Hypothalamus (tissue), 51 donors: Measurements from ENCODE around the gene TMEM131L.
A peak's percentile ranks its signal among the peaks of the same experiment; 100 is the strongest.

Experiments used
- DNase-seq, 51 donors: peaks; one replicate each; lab custom pipeline; 2025; lab: John Stamatoyannopoulos, UW

Gene TMEM131L

GRCh38 chr4:153518637-153519389, 52.7 kb downstream of the TMEM131L start:
- no peak for DNase-seq

GRCh38 chr4:153519687-153520086, 53.5 kb downstream of the TMEM131L start:
- no peak for DNase-seq

- DNase-seq = no peak
Observed at GRCh38 chr4:153520227-153520626, 54.1 kb downstream of the TMEM131L start.

- no peak for DNase-seq
Observed at GRCh38 chr4:153520801-153521329, 54.7 kb downstream of the TMEM131L start.

- no peak for DNase-seq
Observed at GRCh38 chr4:153521478-153521877, 55.3 kb downstream of the TMEM131L start.

GRCh38 chr4:153521999-153522801, 56.0 kb downstream of the TMEM131L start:
- no peak for DNase-seq

- no peak for DNase-seq
Observed at GRCh38 chr4:153522802-153523094, 56.6 kb downstream of the TMEM131L start.

GRCh38 chr4:153523164-153523796, 57.1 kb downstream of the TMEM131L start:
- no peak for DNase-seq

- peak in 2 of 51 donors; percentile 3 to 8 for DNase-seq
Observed at GRCh38 chr4:153523941-153524386, 57.8 kb downstream of the TMEM131L start.

- no peak for DNase-seq
Observed at GRCh38 chr4:153524682-153525081, 58.5 kb downstream of the TMEM131L start.

- no peak for DNase-seq
Observed at GRCh38 chr4:153527690-153528089, 61.5 kb downstream of the TMEM131L start.

- DNase-seq = no peak
Observed at GRCh38 chr4:153528705-153529485, 62.7 kb downstream of the TMEM131L start.

- no peak for DNase-seq
Observed at GRCh38 chr4:153529646-153530045, 63.5 kb downstream of the TMEM131L start.

- no peak for DNase-seq
Observed at GRCh38 chr4:153530284-153530999, 64.3 kb downstream of the TMEM131L start.

GRCh38 chr4:153531000-153531358, 64.8 kb downstream of the TMEM131L start:
- no peak for DNase-seq

- no peak for DNase-seq
Observed at GRCh38 chr4:153531976-153532626, 65.9 kb downstream of the TMEM131L start.

- no peak for DNase-seq
Observed at GRCh38 chr4:153532636-153533035, 66.5 kb downstream of the TMEM131L start.

- DNase-seq = no peak
Observed at GRCh38 chr4:153533387-153533786, 67.2 kb downstream of the TMEM131L start.
